Purkinje cell (primary cell): Measurements from ENCODE around the gene MEDAG. TPM values are rescaled to one million over a fixed set of nuclear protein-coding genes. Genes with fewer than 3 reads are reported as not detected.

Experiments used
- polyA plus RNA-seq: library from polyadenylated mRNA; unstranded; fragments of >200 nt; fragmentation: Nextera tagmentation; gene quantifications from 2 replicates; pipeline ENCODE4 v1.2.1, GENCODE V29; 2014

Gene MEDAG
- 0.29 and 1.1 TPM in 2 replicates for polyA plus RNA-seq

GRCh38 chr13:30905932-30906383, at the start of gene MEDAG:
MEDAG (plus strand) TSS chr13:30906271; CDS start chr13:30906516, 245 bp downstream.

GRCh38 chr13:30932481-30933353, 26.6 kb downstream of the MEDAG start, which contains the start of gene TEX26:
TEX26 (plus strand) TSS chr13:30932656; CDS start chr13:30932716, 60 bp downstream.

Other genes with a start within 250 kb of the MEDAG start
- gene ALOX5AP, start 170.7 kb upstream of the MEDAG start, polyA plus RNA-seq, result not detected in 2 replicates
- 0.70 and 7.1 TPM in 2 replicates for gene TEX26, start 26.4 kb downstream of the MEDAG start, polyA plus RNA-seq